Heart left ventricle (tissue), 16 donors: ENCODE results near the gene RHBDL3. TPM values are rescaled to one million over a fixed set of nuclear protein-coding genes. Genes with fewer than 3 reads are reported as not detected.
A peak's percentile ranks its signal among the peaks of the same experiment; 100 is the strongest.

ENCODE experiments used
- ATAC-seq, 4 donors: fragments of 200-7000 bp; cut with Tn5 transposase; one replicate each; pipeline ENCODE4 v1.9.1; 2020 to 2022; ENCODE audit warnings: moderate library complexity in 4 of 4, mild to moderate bottlenecking in 3 of 4, moderate number of reproducible peaks in 1 of 4
- DNase-seq, 5 donors: peaks; one replicate each; pipeline ENCODE4 v3.0.0-alpha.2; 2020
- H3K27ac ChIP-seq, 12 donors: fragments of 200-600 bp; sonication (generic) in 4 of 12; one replicate each; pipeline versions ENCODE4 v1.5.0 to v1.8.0; 2016 to 2022; ENCODE audit warnings: mild to moderate bottlenecking in 2 of 12
- H3K27me3 ChIP-seq, 9 donors: fragments of 200-600 bp; sonication (generic) in 2 of 9; one replicate each; pipeline versions ENCODE4 v1.5.1 to v1.8.0; 2016 to 2022; ENCODE audit warnings: mild to moderate bottlenecking in 3 of 9
- H3K36me3 ChIP-seq, 9 donors: fragments of 200-600 bp; sonication (generic) in 2 of 9; one replicate each; pipeline versions ENCODE4 v1.5.0 to v1.8.0; 2018 to 2022; ENCODE audit warnings: mild to moderate bottlenecking in 2 of 9
- H3K4me1 ChIP-seq, 12 donors: fragments of 200-600 bp; sonication (generic) in 4 of 12; one replicate each; pipeline versions ENCODE4 v1.5.0 to v1.8.0; 2016 to 2022; ENCODE audit warnings: mild to moderate bottlenecking in 3 of 12
- H3K4me3 ChIP-seq, 12 donors: fragments of 200-600 bp; sonication (generic) in 4 of 12; one replicate each; pipeline versions ENCODE4 v1.5.0 to v1.8.0; 2017 to 2022; ENCODE audit warnings: mild to moderate bottlenecking in 9 of 12, moderate library complexity in 4 of 12
- H3K9me3 ChIP-seq, 12 donors: fragments of 200-600 bp; sonication (generic) in 4 of 12; one replicate each; pipeline versions ENCODE4 v1.5.0 to v1.8.0; 2016 to 2022; ENCODE audit warnings: mild to moderate bottlenecking in 1 of 12
- CTCF ChIP-seq, 12 donors: fragments of 200-600 bp; sonication (generic) in 4 of 12; IDR thresholded peaks; one replicate each; pipeline versions ENCODE4 v1.5.0 to v1.8.0; 2018 to 2022; ENCODE audit warnings: antibody characterized with exemption in 12 of 12, mild to moderate bottlenecking in 5 of 12
- POLR2A ChIP-seq, 2 donors: fragments of 450-650 bp; IDR thresholded peaks; one replicate each; pipeline ENCODE4 v1.6.1; 2017; ENCODE audit warnings: antibody characterized with exemption in 2 of 2, mild to moderate bottlenecking in 2 of 2, moderate library complexity in 2 of 2
- WGBS, 4 donors: extraction: QIAGEN DNeasy Blood & Tissue Kit in 2 of 4; methylation state at CpG; one replicate each; pipeline versions ENCODE4 v1.1.5 to v1.1.7; 2013 to 2018; 5-methylcytosine and 5-hydroxymethylcytosine counted together
- intact Hi-C, 10 donors: fragments of 100-400 bp; cut with DNase I; formaldehyde crosslinking; loops; one replicate each; pipeline versions ENCODE4 v1.11.1 to v1.14.2; 2022
- polyA plus RNA-seq, 2 donors: library from polyadenylated mRNA; stranded (reverse); fragments of 200-250 nt; gene quantifications; one replicate each; pipeline ENCODE4 v1.2.3, GENCODE V29; 2013
- total RNA-seq, 9 donors: library from RNA; depleted of rRNA in 2 of 9; stranded (reverse); fragments of >200 nt in 2 of 9; fragmentation: NEBNext Ultra II Directional in 3 of 9; extraction: Animal tissue kit (Norgen Biotek cat#: 25700) in 3 of 9; gene quantifications; one replicate each; pipeline versions ENCODE4 v1.1.0 to v1.2.4, GENCODE V29; 2016 to 2023
- donor health status: ischemic (EF 13 %, LVEDD 7.1; RV severe dilation, severe dysfunction).
- donor health status: healthy with polysubstance abuse.
- donor health status: DM: no; HTN: yes; CAD: no.
- donor health status: DM: no; HTN: no; CAD: no.
- donor health status: ischemic (EF 25% LVEDD 6.9; RV normal size, moderate dysfunction).
- donor health status: ischemic (EF 25% LVEDD 5.7; RV mildly dilated, moderate dysfunction).
- donor health status: healthy.
- donor health status: DM: yes; HTN: yes; CAD: no.
- donor health status: ischemic (EF 35%, LVEDD 5.7; RV mildly dilated, moderate dysfunction).
- donor health status: nonischemic (EF 11% LVEDD 7.7; RV severe dilation, severe dysfunction).
- donor health status: DM: yes; HTN: yes; CAD: no.
- donor health status: PGD.
- donor health status: ischemic (EF 29% LVEDD 5.4; RV normal size, mild dysfunction).
- donor health status: nonischemic (EF 23%, LVEDD 6.1; RV moderate dilation, normal function).

Gene RHBDL3
- total and polyA plus RNA-seq, 11 donors, result 0.05 to 4.8 (median 0.36) TPM

DNA sequence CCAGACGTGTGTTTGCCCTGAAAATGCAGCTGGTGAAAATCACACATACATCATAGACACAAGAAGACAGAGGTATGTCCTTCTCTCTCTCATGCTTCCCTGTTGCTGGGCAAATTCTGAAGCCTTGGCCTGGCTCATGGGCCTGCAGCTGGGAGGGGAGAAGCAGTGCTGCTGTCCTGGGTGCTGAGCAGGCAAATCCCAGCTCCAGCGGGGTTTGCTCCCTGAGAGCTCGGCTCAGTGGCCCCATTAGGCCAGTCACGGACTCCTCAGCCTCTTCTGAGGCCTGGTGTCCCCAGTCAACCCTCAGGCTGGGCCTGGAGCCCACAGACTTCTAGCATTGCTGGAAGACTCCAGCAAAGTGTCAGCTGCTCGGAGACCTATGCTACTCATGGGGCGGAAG, 11.7 kb downstream of the RHBDL3 start:
- H3K27ac ChIP-seq, result no peak overlapping the region
- no peaks in the 10 kb centered on the region for H3K9me3 ChIP-seq
- WGBS, 4 donors, result 63 to 66% (median 66%) methylated on average over 4 to 6 of the region's 6 CpGs
- intact Hi-C loops, result no loop called here
- H3K36me3 ChIP-seq, result no peaks in the 10 kb centered on the region
- ATAC-seq (peak in 1 of 4 donors; percentile 43), DNase-seq (no peak)
- no peak overlapping the region for H3K4me3 ChIP-seq
- H3K4me1 ChIP-seq, result peaks cover 0 to 12% (median 0%) of the 10 kb centered on the region in 12 donors
- no peak for TF ChIP-seq POLR2A (IDR thresholded peaks at IDR 0.05)
- no peak for TF ChIP-seq CTCF (IDR thresholded peaks at IDR 0.05)
- peaks cover 0 to 17% (median 0%) of the 10 kb centered on the region in 9 donors for H3K27me3 ChIP-seq

DNA sequence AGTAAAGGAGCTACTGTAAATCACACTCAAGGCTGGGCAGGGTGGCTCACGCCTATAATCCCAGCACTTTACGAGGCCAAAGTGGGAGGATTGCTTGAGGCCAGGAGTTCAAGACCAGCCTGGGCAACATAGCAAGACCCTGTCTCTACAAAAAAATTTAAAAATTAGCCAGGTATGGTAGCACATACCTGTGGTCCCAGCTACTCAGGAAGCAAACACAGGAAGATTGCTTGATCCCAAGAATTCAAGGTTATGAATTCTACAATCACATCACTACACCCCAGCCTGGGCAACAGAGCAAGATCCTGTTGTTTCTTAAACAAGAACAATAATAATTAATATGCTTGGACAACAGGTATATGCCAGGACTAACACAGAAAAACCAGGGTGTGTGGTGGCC, 13.2 kb downstream of the RHBDL3 start:
- no peaks in the 10 kb centered on the region for H3K36me3 ChIP-seq
- H3K9me3 ChIP-seq, result no peaks in the 10 kb centered on the region
- H3K4me1 ChIP-seq, result peaks cover 0 to 15% (median 1%) of the 10 kb centered on the region in 12 donors
- H3K4me3 ChIP-seq, result no peak overlapping the region
- peaks cover 0 to 15% (median 0%) of the 10 kb centered on the region in 9 donors for H3K27me3 ChIP-seq
- H3K27ac ChIP-seq, result no peak overlapping the region
- 98 to 100% (median 99%) methylated on average over 2 of the region's 2 CpGs for WGBS, 4 donors
- intact Hi-C loops, result no loop called here
- DNase-seq, result no peak
- TF ChIP-seq CTCF (IDR thresholded peaks at IDR 0.05) (no peak), POLR2A (IDR thresholded peaks at IDR 0.05) (no peak)
- no peak for ATAC-seq

- intact Hi-C loops, result no loop called here
Measured at GRCh38 chr17:32279891-32280716, 14.5 kb downstream of the RHBDL3 start.

More at GRCh38 chr17:32279891-32280716, 14.5 kb downstream of the RHBDL3 start:
- peaks cover 0 to 19% (median 5%) of the 10 kb centered on the region in 12 donors for H3K4me1 ChIP-seq
- no peak overlapping the region for H3K27ac ChIP-seq
- WGBS, 4 donors, result 68 to 81% (median 74%) methylated on average over 15 to 21 of the region's 21 CpGs
- no peaks in the 10 kb centered on the region for H3K36me3 ChIP-seq
- H3K9me3 ChIP-seq, result no peaks in the 10 kb centered on the region
- no peak overlapping the region for H3K4me3 ChIP-seq
- DNase-seq, result no peak
- ATAC-seq, result no peak
- TF ChIP-seq CTCF (IDR thresholded peaks at IDR 0.05) (no peak), POLR2A (IDR thresholded peaks at IDR 0.05) (no peak)
- peaks cover 0 to 12% (median 0%) of the 10 kb centered on the region in 9 donors for H3K27me3 ChIP-seq
